Adipose tissue (tissue), 3 donors: ENCODE measurements around the gene RHOU. TPM values are rescaled to one million over a fixed set of nuclear protein-coding genes. Genes with fewer than 3 reads are reported as not detected.

ENCODE experiments used
- H3K27ac ChIP-seq: one replicate; pipeline ENCODE4 v1.5.1; 2013; ENCODE audit warnings: low read depth, low read length
- WGBS, 3 donors: extraction: QIAGEN DNeasy Blood & Tissue Kit; methylation state at CpG; one replicate each; pipeline ENCODE4 v1.1.7; 2013; 5-methylcytosine and 5-hydroxymethylcytosine counted together
- polyA plus RNA-seq, 3 donors: library from polyadenylated mRNA; stranded (reverse); fragments of 200-250 nt; gene quantifications; one replicate each; pipeline ENCODE4 v1.2.3, GENCODE V29; 2013
- donor health status: healthy with polysubstance abuse.
- donor health status: Bipolar disorder and iron deficiency.
- donor health status: healthy.

Gene RHOU
- polyA plus RNA-seq, 3 donors = 11.7 to 68.2 (median 19.7) TPM

- H3K27ac ChIP-seq = no peak overlapping the region
- WGBS, 3 donors = 90 to 96% (median 94%) methylated on average over 4 of the region's 4 CpGs
Observed at GRCh38 chr1:228733576-228733975, 1.7 kb upstream of the RHOU start.

DNA sequence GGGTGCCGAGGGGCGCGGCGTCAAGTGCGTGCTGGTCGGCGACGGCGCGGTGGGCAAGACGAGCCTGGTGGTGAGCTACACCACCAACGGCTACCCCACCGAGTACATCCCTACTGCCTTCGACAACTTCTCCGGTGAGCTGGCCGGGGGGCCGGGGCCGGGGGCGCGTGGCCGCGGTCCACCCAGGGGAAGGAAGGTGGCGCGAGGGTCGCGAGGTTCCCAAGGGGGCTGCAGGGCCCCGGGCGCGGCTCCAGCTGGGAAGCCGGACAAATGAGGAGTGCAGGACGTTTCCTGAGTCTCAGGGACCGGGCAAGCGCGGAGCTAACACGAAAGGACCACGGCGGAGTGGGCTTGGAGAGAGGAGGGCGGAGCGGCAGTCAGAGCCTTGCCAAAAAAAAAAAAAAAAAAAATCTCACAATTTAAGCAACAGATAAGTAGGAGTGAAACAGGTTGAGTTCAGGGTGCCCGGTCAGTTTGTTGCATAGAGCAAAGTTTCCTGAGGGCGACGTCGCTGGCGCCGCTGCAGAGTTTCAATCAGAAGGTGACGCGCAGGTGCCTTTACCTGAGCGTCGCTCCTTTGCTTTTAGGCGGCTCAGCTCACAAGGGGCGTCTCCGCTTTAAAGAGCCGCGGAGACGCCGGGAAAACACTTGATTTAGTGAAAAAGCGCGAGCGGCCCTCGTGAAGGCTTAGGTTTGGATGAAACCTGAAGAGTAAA is 750 bp downstream of the RHOU start:
- 1 to 2% (median 1%) methylated on average over 60 of the region's 60 CpGs for WGBS, 3 donors
- peak overlapping the region; percentile 65 for H3K27ac ChIP-seq

DNA sequence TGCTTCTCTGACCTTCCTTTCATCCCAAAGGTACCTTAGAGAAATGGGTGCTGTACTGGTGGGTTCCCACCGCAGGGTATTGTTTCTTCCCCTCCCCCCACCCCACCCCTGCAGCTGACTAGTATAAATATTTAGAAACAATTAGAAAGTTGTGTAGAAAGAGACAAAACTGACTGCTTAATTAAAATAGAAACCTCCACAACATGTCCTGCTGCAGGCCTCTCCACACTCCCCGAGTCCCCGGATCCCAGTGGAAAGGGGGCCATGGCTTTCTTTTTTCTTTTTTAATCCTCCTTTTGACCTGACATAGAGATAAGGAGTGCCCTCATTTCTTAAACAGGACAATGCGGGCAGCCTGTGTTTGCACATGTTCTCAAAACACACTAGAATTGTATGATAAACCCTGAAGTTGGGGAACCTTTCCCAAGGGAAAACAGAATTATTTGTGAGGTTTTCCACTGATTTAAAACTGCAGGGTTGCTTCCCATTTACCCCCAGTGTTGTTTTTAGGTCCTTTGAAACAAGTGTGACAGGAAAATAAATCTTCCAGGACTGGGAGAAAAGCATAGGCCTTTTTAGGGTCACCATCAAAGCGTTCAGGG is 1.7 kb downstream of the RHOU start:
- WGBS, 3 donors = 42 to 48% (median 43%) methylated on average over 5 of the region's 5 CpGs

GRCh38 chr1:228737601-228738041 is 2.3 kb downstream of the RHOU start:
- WGBS, 3 donors = 46 to 48% (median 48%) methylated on average over 8 of the region's 8 CpGs
- no peak overlapping the region for H3K27ac ChIP-seq

More for the DNA sequence above, 1.7 kb downstream of the RHOU start:
- no peak overlapping the region for H3K27ac ChIP-seq

DNA sequence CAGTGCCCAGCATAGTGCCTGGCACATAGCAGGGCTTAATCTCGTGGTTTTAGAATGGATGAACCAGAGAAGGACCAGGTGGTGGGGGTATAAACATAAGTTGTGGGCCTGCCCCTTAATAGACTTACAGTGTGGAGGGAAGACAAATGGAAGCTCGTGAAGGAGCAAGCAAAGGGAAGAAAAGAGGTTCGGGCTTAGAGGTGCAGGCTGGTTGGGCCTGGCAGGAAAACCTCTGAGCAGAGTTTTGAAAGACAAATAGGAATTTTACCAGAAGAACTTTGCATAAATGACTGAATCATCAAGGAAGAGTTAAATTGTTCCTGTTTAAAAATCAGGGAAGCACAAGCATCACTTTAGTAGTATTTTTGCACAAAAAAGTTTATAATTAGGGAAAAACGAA is 4.5 kb downstream of the RHOU start:
- H3K27ac ChIP-seq = no peak overlapping the region
- 79 to 91% (median 82%) methylated on average over 4 of the region's 4 CpGs for WGBS, 3 donors

- WGBS, 3 donors = 57 to 75% (median 69%) methylated on average over 8 of the region's 8 CpGs
- H3K27ac ChIP-seq = no peak overlapping the region
Observed at GRCh38 chr1:228740543-228741317, 5.5 kb downstream of the RHOU start.

- WGBS, 3 donors = 93 to 95% (median 94%) methylated on average over 8 of the region's 8 CpGs
- H3K27ac ChIP-seq = no peak overlapping the region
Observed at GRCh38 chr1:228742281-228742860, 7.1 kb downstream of the RHOU start.

DNA sequence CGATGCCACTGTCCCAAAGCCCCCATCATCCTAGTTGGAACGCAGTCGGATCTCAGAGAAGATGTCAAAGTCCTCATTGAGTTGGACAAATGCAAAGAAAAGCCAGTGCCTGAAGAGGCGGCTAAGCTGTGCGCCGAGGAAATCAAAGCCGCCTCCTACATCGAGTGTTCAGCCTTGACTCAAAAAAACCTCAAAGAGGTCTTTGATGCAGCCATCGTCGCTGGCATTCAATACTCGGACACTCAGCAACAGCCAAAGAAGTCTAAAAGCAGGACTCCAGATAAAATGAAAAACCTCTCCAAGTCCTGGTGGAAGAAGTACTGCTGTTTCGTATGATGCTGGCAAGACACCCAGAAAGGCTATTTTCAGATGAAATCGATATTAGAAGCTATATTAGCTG is 8.1 kb downstream of the RHOU start:
- H3K27ac ChIP-seq = no peak overlapping the region
- WGBS, 3 donors = 91 to 96% (median 94%) methylated on average over 13 of the region's 13 CpGs

DNA sequence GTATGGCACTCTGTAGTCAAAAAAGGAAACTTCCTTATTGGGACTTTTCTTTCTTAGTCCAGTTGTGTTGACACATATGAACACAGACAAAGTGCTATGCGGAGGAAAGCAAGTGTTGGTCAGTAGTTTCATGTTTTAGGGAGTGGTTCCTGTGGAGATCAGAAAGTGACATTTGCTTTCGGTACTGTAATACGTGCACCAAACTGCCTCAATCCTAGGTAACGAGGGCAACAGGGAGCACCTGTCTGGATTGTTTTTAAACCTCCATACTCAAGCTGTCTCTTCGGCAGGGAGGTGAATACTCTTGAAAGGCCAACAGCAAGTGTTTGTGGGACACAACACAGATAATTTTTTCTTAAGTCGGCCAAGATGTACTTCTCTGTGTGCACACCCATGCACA is 9.1 kb downstream of the RHOU start:
- no peak overlapping the region for H3K27ac ChIP-seq

GRCh38 chr1:228744918-228745317 is 9.6 kb downstream of the RHOU start:
- H3K27ac ChIP-seq = no peak overlapping the region
- 79 to 96% (median 96%) methylated on average over 6 of the region's 6 CpGs for WGBS, 3 donors

More for the DNA sequence above, 9.1 kb downstream of the RHOU start:
- 82 to 91% (median 90%) methylated on average over 6 of the region's 6 CpGs for WGBS, 3 donors

DNA sequence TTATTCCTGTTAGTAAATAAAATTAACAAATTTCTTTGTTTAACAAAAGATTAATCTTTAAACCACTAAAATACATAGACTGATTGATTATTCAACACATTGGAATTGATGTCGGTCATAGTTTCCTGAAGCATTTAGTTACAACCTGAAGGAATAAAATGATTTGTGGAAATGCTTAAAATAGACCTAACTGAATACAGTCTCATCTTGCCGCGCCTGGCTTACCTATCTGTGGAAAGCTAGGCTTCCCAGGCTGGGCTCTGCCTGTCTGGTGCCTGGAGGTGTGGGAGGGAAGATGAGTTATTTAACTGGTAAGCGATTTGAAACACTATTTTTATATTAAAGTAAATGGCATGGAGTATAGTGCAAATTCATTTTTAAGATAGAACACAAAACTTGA is 10.2 kb downstream of the RHOU start:
- 66 to 91% (median 85%) methylated on average over 4 of the region's 4 CpGs for WGBS, 3 donors
- no peak overlapping the region for H3K27ac ChIP-seq

- WGBS, 3 donors = 94 to 96% (median 96%) methylated on average over 3 of the region's 3 CpGs
- no peak overlapping the region for H3K27ac ChIP-seq
Observed at GRCh38 chr1:228747301-228747935, 12.1 kb downstream of the RHOU start.

- no peak overlapping the region for H3K27ac ChIP-seq
- WGBS, 3 donors = 92 to 93% (median 93%) methylated on average over 2 of the region's 2 CpGs
Observed at GRCh38 chr1:228748029-228748428, 12.8 kb downstream of the RHOU start.

DNA sequence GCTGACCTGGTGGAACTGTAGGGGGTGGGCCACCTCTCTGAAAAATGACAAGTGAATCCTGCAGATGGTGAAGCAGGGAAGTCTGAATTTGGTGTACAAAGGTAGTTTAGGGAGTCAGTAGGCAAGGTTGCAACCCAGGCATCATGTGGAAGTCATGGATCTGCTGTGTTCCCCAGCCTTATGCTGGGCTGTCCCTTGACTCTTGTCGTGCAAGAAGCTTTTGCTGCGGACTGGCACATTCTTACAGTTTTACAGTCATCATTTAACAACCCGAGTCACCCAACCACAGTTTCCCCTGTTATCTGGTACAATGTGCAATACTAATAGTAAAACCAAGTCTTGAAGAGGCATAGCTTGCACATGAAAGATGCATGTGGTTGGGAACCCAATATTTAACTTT is 13.2 kb downstream of the RHOU start:
- H3K27ac ChIP-seq = no peak overlapping the region
- 59 to 88% (median 77%) methylated on average over 3 of the region's 3 CpGs for WGBS, 3 donors

GRCh38 chr1:228749765-228750164 is 14.5 kb downstream of the RHOU start:
- no peak overlapping the region for H3K27ac ChIP-seq
- 97 to 98% (median 98%) methylated on average over 2 of the region's 2 CpGs for WGBS, 3 donors

DNA sequence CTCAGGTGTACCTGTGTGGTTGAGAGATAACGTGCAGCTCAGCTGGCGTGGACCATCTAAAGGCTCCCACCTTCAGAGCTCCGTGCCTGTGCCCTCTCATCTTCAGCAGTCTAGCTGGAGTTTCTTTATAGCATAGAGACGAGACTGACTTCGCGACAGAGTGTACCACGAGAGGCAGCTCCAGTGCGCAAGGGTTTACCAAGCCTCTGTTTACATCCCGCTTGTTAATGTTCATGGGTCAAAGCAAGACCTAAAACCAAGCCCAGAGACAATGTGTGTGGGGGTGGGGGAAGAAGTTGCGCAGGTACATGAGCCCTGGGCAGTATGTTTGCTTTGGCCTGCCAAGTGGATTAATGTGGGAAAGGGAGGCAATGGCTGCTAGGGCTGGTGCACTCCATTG is 15.6 kb downstream of the RHOU start:
- no peak overlapping the region for H3K27ac ChIP-seq
- WGBS, 3 donors = 88 to 91% (median 88%) methylated on average over 10 of the region's 10 CpGs

- H3K27ac ChIP-seq = no peak overlapping the region
- 73 to 92% (median 80%) methylated on average over 3 of the region's 3 CpGs for WGBS, 3 donors
Observed at GRCh38 chr1:228751360-228752098, 16.2 kb downstream of the RHOU start.

- H3K27ac ChIP-seq = no peak overlapping the region
- WGBS, 3 donors = 79 to 89% (median 84%) methylated on average over 6 of the region's 6 CpGs
Observed at GRCh38 chr1:228752258-228752657, 17.0 kb downstream of the RHOU start.
